GM12878 (cell line): ENCODE results near the gene FKRP. TPM values are rescaled to one million over a fixed set of nuclear protein-coding genes. Genes with fewer than 3 reads are reported as not detected.

Experiments
- ATAC-seq: fragments of 200-7000 bp; cut with Tn5 transposase; 3 replicates; pipeline ENCODE4 v1.9.1; 2020; ENCODE audit warnings: mild to moderate bottlenecking, moderate library complexity
- BruUV-seq: library from RNA; stranded (reverse); fragments of 400-500 nt; replicated peaks from 2 replicates; lab custom pipeline; 2021; lab: Mats Ljungman, UMichigan
- CTCF ChIA-PET: fragments of 300-600 bp; sonication (Branson Sonifier 250); formaldehyde crosslinking; extraction: SDS; loops from one replicate; lab custom pipeline; 2021; ENCODE audit warnings: inconsistent platforms; lab: Yijun Ruan, JAX
- POLR2A ChIA-PET: fragments of 350-600 bp; formaldehyde crosslinking; extraction: SDS; loops from one replicate; lab custom pipeline; 2021; ENCODE audit warnings: inconsistent platforms; lab: Charles Lee
- RAD21 ChIA-PET: fragments of 300-600 bp; sonication (Branson Sonifier 250); formaldehyde crosslinking; loops from one replicate; lab custom pipeline; 2023; ENCODE audit warnings: antibody characterized with exemption; ENCODE audit not compliant: unreplicated experiment; lab: Charles Lee
- SMC1A ChIA-PET: fragments of 300-600 bp; sonication (Branson Sonifier 250); formaldehyde crosslinking; loops from one replicate; lab custom pipeline; 2023; ENCODE audit not compliant: unreplicated experiment, uncharacterized antibody; lab: Charles Lee
- DNase-seq: peaks from one replicate; pipeline ENCODE4 v3.0.0-alpha.2; 2011; ENCODE audit warnings: low read depth, low spot score
- FAIRE-seq: peaks from 3 replicates; lab custom pipeline; 2011; peaks lifted over from hg19 to GRCh38; lab: Jason Lieb, UNC
- H2AFZ ChIP-seq: 2 replicates; pipeline ENCODE4 v1.6.0; 2011; ENCODE audit warnings: low read depth, low read length, control low read depth; ENCODE audit not compliant: control insufficient read depth
- H3K27ac ChIP-seq: 2 replicates; pipeline ENCODE4 v1.5.1; 2011; ENCODE audit warnings: control low read depth; ENCODE audit not compliant: control insufficient read depth, insufficient read depth
- H3K27me3 ChIP-seq, 2 experiments: replicated peaks in 1 of 2; 2 replicates each; pipeline versions ENCODE4 v1.6.0 to v1.6.1; 2011; ENCODE audit warnings: low read length in 1 of 2; ENCODE audit not compliant: control insufficient read depth in 2 of 2, insufficient read depth in 2 of 2
- H3K36me3 ChIP-seq, 2 experiments: 2 replicates each; pipeline ENCODE4 v1.5.1; 2011; ENCODE audit warnings: low read length in 1 of 2; ENCODE audit not compliant: control insufficient read depth in 2 of 2, insufficient read depth in 2 of 2
- H3K4me1 ChIP-seq: 2 replicates; pipeline ENCODE4 v1.6.1; 2011; ENCODE audit warnings: mild to moderate bottlenecking, low read length, moderate library complexity, mixed read lengths; ENCODE audit not compliant: control insufficient read depth, insufficient read depth
- H3K4me2 ChIP-seq: 2 replicates; pipeline ENCODE4 v1.6.0; 2011; ENCODE audit warnings: control low read depth; ENCODE audit not compliant: control insufficient read depth, insufficient read depth
- H3K4me3 ChIP-seq: fragments of 200-600 bp; sonication (generic); 2 replicates; pipeline ENCODE4 v1.5.1; 2016
- H3K79me2 ChIP-seq: 2 replicates; pipeline ENCODE4 v1.6.0; 2011; ENCODE audit warnings: low read length; ENCODE audit not compliant: control insufficient read depth, insufficient read depth
- H3K9ac ChIP-seq: 2 replicates; pipeline ENCODE4 v1.8.0; 2011; ENCODE audit warnings: low read length, control low read depth, mixed read lengths; ENCODE audit not compliant: control insufficient read depth, insufficient read depth
- H3K9me3 ChIP-seq: replicated peaks from 3 replicates; pipeline ENCODE4 v1.5.1; 2011; ENCODE audit warnings: mild to moderate bottlenecking, low read length; ENCODE audit not compliant: control insufficient read depth, insufficient read depth
- H4K20me1 ChIP-seq: 2 replicates; pipeline ENCODE4 v1.6.0; 2011; ENCODE audit not compliant: control insufficient read depth, insufficient read depth
- CBX5 ChIP-seq: sonication (generic); IDR thresholded peaks from 2 replicates; pipeline ENCODE4 v1.6.1; 2016; ENCODE audit warnings: low read depth, moderate library complexity, mild to moderate bottlenecking, inconsistent platforms
- CHD2 ChIP-seq: IDR thresholded peaks from 2 replicates; pipeline ENCODE4 v1.6.1; 2011; ENCODE audit warnings: low read depth, low read length, improper control_type of control experiment, borderline replicate concordance
- E4F1 ChIP-seq: fragments of 450-650 bp; IDR thresholded peaks from 2 replicates; pipeline ENCODE4 v1.6.1; 2018; ENCODE audit warnings: borderline replicate concordance, mild to moderate bottlenecking; ENCODE audit not compliant: partially characterized antibody
- HDGF ChIP-seq: fragments of 450-650 bp; IDR thresholded peaks from 2 replicates; pipeline ENCODE4 v1.6.1; 2016; ENCODE audit warnings: antibody characterized with exemption
- JUNB ChIP-seq: IDR thresholded peaks from 2 replicates; pipeline ENCODE4 v1.6.1; 2016; ENCODE audit warnings: antibody characterized with exemption, mild to moderate bottlenecking
- NFIC ChIP-seq: IDR thresholded peaks from 2 replicates; pipeline ENCODE4 v1.6.1; 2012; ENCODE audit warnings: low read depth, mild to moderate bottlenecking, inconsistent platforms, low read length, moderate library complexity
- NFXL1 ChIP-seq: fragments of 450-650 bp; IDR thresholded peaks from 2 replicates; pipeline ENCODE4 v1.6.1; 2017; ENCODE audit warnings: antibody characterized with exemption, mild to moderate bottlenecking, borderline replicate concordance
- NFYB ChIP-seq: IDR thresholded peaks from 2 replicates; pipeline ENCODE4 v1.6.1; 2011; ENCODE audit warnings: low read depth, mild to moderate bottlenecking, low read length, improper control_type of control experiment, moderate library complexity; ENCODE audit not compliant: insufficient read depth
- NR2C2 ChIP-seq: IDR thresholded peaks from 2 replicates; pipeline ENCODE4 v1.6.1; 2011; ENCODE audit warnings: borderline replicate concordance, low read depth; ENCODE audit not compliant: control insufficient read depth, insufficient read length
- NR2F1 ChIP-seq: fragments of 450-650 bp; conservative IDR thresholded peaks from 2 replicates; pipeline ENCODE4 v1.6.1; 2017; ENCODE audit warnings: mild to moderate bottlenecking
- SIN3A ChIP-seq: IDR thresholded peaks from 2 replicates; pipeline ENCODE4 v1.6.1; 2012; ENCODE audit warnings: low read depth, low read length, improper control_type of control experiment
- SREBF2 ChIP-seq: IDR thresholded peaks from 2 replicates; pipeline ENCODE4 v1.6.1; 2012; ENCODE audit warnings: mild to moderate bottlenecking, low read length
- TAF1 ChIP-seq: IDR thresholded peaks from 2 replicates; pipeline ENCODE4 v1.6.1; 2011; ENCODE audit warnings: mild to moderate bottlenecking, low read depth, low read length, borderline replicate concordance
- TCF12 ChIP-seq: IDR thresholded peaks from 2 replicates; pipeline ENCODE4 v1.6.1; 2011; ENCODE audit warnings: low read depth, mild to moderate bottlenecking, low read length
- TCF3 ChIP-seq: IDR thresholded peaks from 2 replicates; pipeline ENCODE4 v1.6.1; 2012; ENCODE audit warnings: low read depth, mild to moderate bottlenecking, low read length, borderline replicate concordance; ENCODE audit not compliant: insufficient read depth
- YBX1 ChIP-seq: fragments of 450-650 bp; IDR thresholded peaks from 2 replicates; pipeline ENCODE4 v1.6.1; 2016; ENCODE audit warnings: antibody characterized with exemption
- ZZZ3 ChIP-seq: IDR thresholded peaks from 2 replicates; pipeline ENCODE4 v1.6.1; 2011; ENCODE audit warnings: low read depth; ENCODE audit not compliant: control insufficient read depth, insufficient read length
- WGBS: methylation state at CpG from one replicate; pipeline ENCODE4 v1.1.6; 2016; ENCODE audit warnings: low lambda C conversion rate; ENCODE audit not compliant: insufficient replicate concordance, insufficient coverage; ENCODE audit errors: missing lambda C conversion rate; 5-methylcytosine and 5-hydroxymethylcytosine counted together
- in situ Hi-C: fragments of 300-500 bp; cut with MboI; formaldehyde crosslinking; loops from 9 replicates; pipeline ENCODE4 v1.14.3; 2018; ENCODE audit warnings: mixed read lengths
- intact Hi-C: fragments of 100-400 bp; cut with micrococcal nuclease; formaldehyde crosslinking; loops from one replicate; pipeline ENCODE4 v1.14.2; 2022; ENCODE audit not compliant: unreplicated experiment
- polyA plus RNA-seq, 11 experiments: library from polyadenylated mRNA; depleted of rRNA in 4 of 11; unstranded in 6 of 11; stranded (reverse) in 5 of 11; fragments of >200 nt; fragmentation: Nextera tagmentation in 4 of 11; fragmentation: Illumina TruSeq in 1 of 11; extraction: Ambion mirVana in 4 of 11; extraction: Trizol in 1 of 11; gene quantifications; 1 replicate in 1 of 11; 2 replicates in 10 of 11; pipeline versions ENCODE4 v1.2.1 to v1.2.3, GENCODE V29; 2011 to 2016; ENCODE audit warnings: inconsistent platforms in 2 of 11, missing spikeins in 2 of 11, low read depth in 1 of 11
- total RNA-seq, 4 experiments: library from RNA; depleted of rRNA in 3 of 4; stranded (reverse); fragments of >200 nt in 3 of 4; fragmentation: Illumina TruSeq in 1 of 4; extraction: Trizol in 1 of 4; gene quantifications; 2 replicates each; pipeline versions ENCODE4 v1.2.1 to v1.2.3, GENCODE V29; 2013 to 2021
- TF ChIP-seq, protein P1 (sequence below): fragments of 450-650 bp; IDR thresholded peaks from 2 replicates; pipeline ENCODE4 v1.6.1; 2017; ENCODE audit warnings: mild to moderate bottlenecking

The FKRP gene
- total and polyA plus RNA-seq, 10 of the 15 experiments (the other 5 are each of a cell fraction or from before 2014, with no cell fraction given), result 1.3 to 14.1 (median 7.8) TPM

- no peak for TF ChIP-seq E4F1
- no peak for TF ChIP-seq TCF12
Observed at GRCh38 chr19:46725859-46726393, 19.9 kb upstream of the FKRP start (continued).

- POLR2A ChIA-PET, result no interaction called here
- TF ChIP-seq NFXL1 (no peak), TAF1 (no peak), CHD2 (no peak), NR2F1 (no peak), NFYB (no peak), CBX5 (no peak), YBX1 (no peak), TCF3 (no peak), SIN3A (no peak), NR2C2 (no peak), SREBF2 (no peak), NFIC (no peak), JUNB (no peak), HDGF (no peak), ZZZ3 (no peak)
- TF ChIP-seq, protein P1, sequence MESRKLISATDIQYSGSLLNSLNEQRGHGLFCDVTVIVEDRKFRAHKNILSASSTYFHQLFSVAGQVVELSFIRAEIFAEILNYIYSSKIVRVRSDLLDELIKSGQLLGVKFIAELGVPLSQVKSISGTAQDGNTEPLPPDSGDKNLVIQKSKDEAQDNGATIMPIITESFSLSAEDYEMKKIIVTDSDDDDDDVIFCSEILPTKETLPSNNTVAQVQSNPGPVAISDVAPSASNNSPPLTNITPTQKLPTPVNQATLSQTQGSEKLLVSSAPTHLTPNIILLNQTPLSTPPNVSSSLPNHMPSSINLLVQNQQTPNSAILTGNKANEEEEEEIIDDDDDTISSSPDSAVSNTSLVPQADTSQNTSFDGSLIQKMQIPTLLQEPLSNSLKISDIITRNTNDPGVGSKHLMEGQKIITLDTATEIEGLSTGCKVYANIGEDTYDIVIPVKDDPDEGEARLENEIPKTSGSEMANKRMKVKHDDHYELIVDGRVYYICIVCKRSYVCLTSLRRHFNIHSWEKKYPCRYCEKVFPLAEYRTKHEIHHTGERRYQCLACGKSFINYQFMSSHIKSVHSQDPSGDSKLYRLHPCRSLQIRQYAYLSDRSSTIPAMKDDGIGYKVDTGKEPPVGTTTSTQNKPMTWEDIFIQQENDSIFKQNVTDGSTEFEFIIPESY, result no peak
Observed at GRCh38 chr19:46726551-46726950, 19.3 kb upstream of the FKRP start.

More at GRCh38 chr19:46726551-46726950, 19.3 kb upstream of the FKRP start:
- SMC1A ChIA-PET, result no interaction called here
- BruUV-seq, result TSS peak; percentile 12
- Histone ChIP-seq H3K9ac (no peak overlapping the region), H3K27me3 (no peaks in the 10 kb centered on the region), H3K4me2 (no peak overlapping the region), H3K36me3 (peaks cover 41 to 80% of the 10 kb centered on the region in 2 experiments; a peak in 3 of 4 replicates), H2AFZ (no peak overlapping the region), H4K20me1 (no peaks in the 10 kb centered on the region; the same call in 1 of the 2 replicates), H3K4me3 (no peak overlapping the region), H3K27ac (no peak overlapping the region), H3K4me1 (peaks cover 4% of the 10 kb centered on the region), H3K9me3 (no peaks in the 10 kb centered on the region), H3K79me2 (peaks cover 3% of the 10 kb centered on the region; the same call in 1 of the 2 replicates)
- intact Hi-C loops, result loop anchor here (5.0 kb wide), 1 partner anchor 34 kb away; no protein-coding TSS in a partner anchor
- CTCF ChIA-PET, result interaction anchor here (4.4 to 6.0 kb wide), 2 partner anchors 12 to 22 kb away, joined by 32 to 78 read pairs; partner anchors contain the start of gene PRKD2
- no peak for FAIRE-seq
- in situ Hi-C loops, result no loop called here
- no peak for DNase-seq
- ATAC-seq, result no peak
- RAD21 ChIA-PET, result interaction anchor here (0.7 kb wide), 1 partner anchor 67 kb away, joined by 3 read pairs; no protein-coding TSS in a partner anchor
- WGBS, result 89% methylated on average over 10 of the region's 10 CpGs
